ENCODE data around the gene HSD17B7.

DNA sequence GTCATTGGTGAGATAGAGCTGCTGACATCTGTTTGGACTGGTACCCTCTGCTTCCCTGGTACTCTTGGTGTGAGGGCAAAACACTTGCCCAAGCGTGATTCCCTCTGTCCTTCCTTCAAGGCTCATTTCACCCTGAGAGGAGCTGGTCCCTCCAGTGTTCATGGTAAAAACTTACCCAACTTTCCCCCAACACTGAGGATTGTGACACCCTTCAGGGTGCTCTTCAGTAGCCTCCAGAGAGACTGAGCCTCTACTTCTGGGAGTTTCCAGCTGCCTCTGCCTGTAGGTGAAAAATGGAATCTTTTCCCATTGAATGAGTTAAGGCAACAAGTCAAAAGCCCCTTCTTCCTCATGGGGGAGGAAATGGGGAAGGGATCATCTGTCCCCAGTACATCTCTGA lies 60.8 kb downstream of the HSD17B7 start:
- TF ChIP-seq SNRNP70 (optimal IDR thresholded peaks at IDR 0.05; ENCODE audit: low read depth, low read length) (no peak), C11orf30 (IDR thresholded peaks at IDR 0.05; ENCODE audit: low read depth) (no peak), ZBTB8A (IDR thresholded peaks at IDR 0.05; ENCODE audit: partially characterized antibody) (no peak), EZH2 (IDR thresholded peaks at IDR 0.05; ENCODE audit: borderline replicate concordance, low read depth, low read length) (no peak), FOXA1 (IDR thresholded peaks at IDR 0.05; ENCODE audit: borderline replicate concordance) (no peak), HCFC1 (IDR thresholded peaks at IDR 0.05; ENCODE audit: low read depth, low read length) (no peak), ZNF354B (CRISPR knock-in tag; IDR thresholded peaks at IDR 0.05) (no peak), ZNF274 (IDR thresholded peaks at IDR 0.05; ENCODE audit: borderline replicate concordance, low read depth, low read length) (no peak), HDAC6 (IDR thresholded peaks at IDR 0.05; ENCODE audit: low read depth, low read length) (no peak)
- TF ChIP-seq, protein P1, sequence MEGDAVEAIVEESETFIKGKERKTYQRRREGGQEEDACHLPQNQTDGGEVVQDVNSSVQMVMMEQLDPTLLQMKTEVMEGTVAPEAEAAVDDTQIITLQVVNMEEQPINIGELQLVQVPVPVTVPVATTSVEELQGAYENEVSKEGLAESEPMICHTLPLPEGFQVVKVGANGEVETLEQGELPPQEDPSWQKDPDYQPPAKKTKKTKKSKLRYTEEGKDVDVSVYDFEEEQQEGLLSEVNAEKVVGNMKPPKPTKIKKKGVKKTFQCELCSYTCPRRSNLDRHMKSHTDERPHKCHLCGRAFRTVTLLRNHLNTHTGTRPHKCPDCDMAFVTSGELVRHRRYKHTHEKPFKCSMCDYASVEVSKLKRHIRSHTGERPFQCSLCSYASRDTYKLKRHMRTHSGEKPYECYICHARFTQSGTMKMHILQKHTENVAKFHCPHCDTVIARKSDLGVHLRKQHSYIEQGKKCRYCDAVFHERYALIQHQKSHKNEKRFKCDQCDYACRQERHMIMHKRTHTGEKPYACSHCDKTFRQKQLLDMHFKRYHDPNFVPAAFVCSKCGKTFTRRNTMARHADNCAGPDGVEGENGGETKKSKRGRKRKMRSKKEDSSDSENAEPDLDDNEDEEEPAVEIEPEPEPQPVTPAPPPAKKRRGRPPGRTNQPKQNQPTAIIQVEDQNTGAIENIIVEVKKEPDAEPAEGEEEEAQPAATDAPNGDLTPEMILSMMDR (IDR thresholded peaks at IDR 0.05 in 2 of 3, conservative IDR thresholded peaks at IDR 0.05 in 1 of 3; ENCODE audit: insufficient read depth in 2 of 3, low read depth in 1 of 3, low read length in 3 of 3) = no peak
- TF ChIP-seq, protein P2, sequence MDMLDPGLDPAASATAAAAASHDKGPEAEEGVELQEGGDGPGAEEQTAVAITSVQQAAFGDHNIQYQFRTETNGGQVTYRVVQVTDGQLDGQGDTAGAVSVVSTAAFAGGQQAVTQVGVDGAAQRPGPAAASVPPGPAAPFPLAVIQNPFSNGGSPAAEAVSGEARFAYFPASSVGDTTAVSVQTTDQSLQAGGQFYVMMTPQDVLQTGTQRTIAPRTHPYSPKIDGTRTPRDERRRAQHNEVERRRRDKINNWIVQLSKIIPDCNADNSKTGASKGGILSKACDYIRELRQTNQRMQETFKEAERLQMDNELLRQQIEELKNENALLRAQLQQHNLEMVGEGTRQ (CRISPR knock-in tag; IDR thresholded peaks at IDR 0.05) = no peak
- TF ChIP-seq, protein P3, sequence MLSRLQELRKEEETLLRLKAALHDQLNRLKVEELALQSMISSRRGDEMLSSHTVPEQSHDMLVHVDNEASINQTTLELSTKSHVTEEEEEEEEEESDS (CRISPR knock-in tag; IDR thresholded peaks at IDR 0.05) = no peak

All from K562 (cell line).